ENCODE results near the gene DAB1.

Gene DAB1

GRCh38 chr1:57410508-57410907 lies 13.4 kb downstream of the DAB1 start:
- no peak for DNase-seq

- DNase-seq = no peak
Measured at GRCh38 chr1:57407928-57408327, 15.9 kb downstream of the DAB1 start.

- no peak for DNase-seq
Measured at GRCh38 chr1:57406428-57406970, 17.4 kb downstream of the DAB1 start.

GRCh38 chr1:57404884-57405283 lies 19.0 kb downstream of the DAB1 start:
- DNase-seq = no peak

GRCh38 chr1:57403201-57403600 lies 20.7 kb downstream of the DAB1 start:
- no peak for DNase-seq

DNA sequence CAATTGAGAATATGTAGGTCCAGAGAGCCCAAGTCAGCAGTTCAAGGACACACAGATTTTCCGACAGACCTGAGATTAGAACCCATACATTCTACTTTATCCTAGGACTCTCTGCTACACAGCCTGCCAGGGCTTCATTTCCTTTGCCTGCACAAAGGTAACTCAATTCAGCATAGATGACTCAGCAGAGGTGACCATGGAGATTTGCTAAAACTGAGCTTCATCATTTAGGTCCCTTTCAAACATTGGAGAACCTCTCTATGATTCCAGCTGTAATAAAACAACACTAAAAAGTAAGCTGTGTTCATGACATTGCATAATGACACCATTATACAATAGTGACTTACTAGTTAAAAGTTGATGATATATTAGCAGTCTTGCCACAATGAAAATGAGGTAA lies 22.2 kb downstream of the DAB1 start:
- no peak for DNase-seq

GRCh38 chr1:57400048-57400447 lies 23.8 kb downstream of the DAB1 start:
- DNase-seq = no peak

DNA sequence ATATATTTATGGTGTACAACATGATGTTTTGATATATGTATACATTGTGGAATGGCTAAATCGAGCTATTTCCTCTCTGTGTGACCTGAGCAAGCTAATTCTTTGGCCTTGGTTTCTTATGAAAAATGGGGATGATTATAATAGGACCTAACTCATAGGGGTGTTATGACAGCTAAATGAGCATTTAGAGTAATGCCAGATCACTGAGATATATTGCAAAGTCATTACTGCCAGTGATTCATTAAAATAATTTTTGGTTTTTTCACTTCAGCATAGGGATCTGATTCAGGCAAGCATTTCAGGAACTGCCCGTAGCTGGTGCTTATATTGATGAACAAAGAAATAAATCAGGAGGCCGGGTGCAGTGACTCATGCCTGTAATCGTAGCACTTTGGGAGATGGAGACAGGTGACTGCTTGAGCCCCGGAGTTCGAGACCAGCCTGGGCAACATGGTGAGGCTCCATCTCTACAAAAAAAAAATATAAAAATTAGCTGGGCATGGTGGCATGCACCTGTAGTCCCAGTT lies 30.7 kb downstream of the DAB1 start:
- no peak for DNase-seq

DNA sequence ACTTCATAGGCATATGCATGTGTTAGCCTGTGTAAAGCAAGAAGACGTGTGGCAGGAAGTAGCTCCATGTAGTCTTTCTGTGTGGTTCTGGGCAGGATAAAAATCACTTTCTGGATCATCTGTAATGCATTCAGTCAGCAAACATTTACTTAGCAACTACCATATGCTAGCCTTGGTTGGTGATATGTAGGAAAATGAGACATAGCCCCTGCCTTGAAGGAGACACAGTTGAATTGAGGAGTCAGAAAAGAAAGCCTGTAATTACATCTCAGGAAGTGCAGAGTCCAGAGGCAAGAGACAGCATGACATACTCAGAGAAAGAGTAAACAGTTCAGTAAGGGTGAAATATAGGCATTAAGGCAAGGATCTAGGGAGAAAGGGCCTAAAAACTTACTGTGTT lies 38.5 kb downstream of the DAB1 start:
- no peak for DNase-seq

GRCh38 chr1:57384901-57385300 lies 39.0 kb downstream of the DAB1 start:
- DNase-seq = no peak

- no peak for DNase-seq
Measured at GRCh38 chr1:57384284-57384683, 39.6 kb downstream of the DAB1 start.

GRCh38 chr1:57381871-57382270 lies 42.0 kb downstream of the DAB1 start:
- no peak for DNase-seq

DNA sequence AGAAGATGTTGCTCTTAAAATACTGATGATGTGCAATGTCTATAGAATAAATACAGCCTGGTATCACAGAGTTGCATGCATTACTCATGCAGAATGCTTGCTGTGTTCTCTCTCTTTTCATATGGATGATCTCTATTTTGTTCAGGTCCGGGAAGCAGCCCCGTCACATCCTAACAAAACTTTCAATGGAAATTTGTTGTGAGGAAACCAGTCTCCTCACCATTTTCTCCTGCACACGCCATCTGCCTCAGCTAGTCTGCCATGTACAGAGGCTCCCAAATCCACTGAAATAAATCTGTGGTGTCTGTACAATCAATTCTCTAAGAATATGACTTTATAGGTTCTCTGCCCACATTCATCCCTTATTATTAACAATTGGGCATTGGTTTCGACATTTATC lies 42.4 kb downstream of the DAB1 start:
- DNase-seq = no peak

DNA sequence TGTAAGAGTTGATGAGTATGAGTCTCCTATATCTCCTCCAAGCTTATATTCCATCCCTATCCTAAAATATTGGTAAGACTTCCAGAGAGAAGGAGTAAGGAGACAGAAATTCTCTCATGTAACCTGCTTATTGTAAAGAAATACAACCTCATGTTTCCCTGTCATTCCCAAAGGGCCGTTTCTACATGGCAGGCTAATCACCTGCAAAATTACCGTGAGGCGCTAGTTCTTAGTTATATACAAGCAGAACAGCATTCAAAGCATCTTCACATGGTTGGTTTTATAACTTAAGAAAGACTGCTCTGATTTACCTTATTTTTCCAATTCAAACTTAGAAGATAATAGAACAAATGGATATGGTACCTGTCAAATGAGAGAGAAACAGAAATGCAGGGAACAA lies 42.9 kb downstream of the DAB1 start:
- no peak for DNase-seq

DNA sequence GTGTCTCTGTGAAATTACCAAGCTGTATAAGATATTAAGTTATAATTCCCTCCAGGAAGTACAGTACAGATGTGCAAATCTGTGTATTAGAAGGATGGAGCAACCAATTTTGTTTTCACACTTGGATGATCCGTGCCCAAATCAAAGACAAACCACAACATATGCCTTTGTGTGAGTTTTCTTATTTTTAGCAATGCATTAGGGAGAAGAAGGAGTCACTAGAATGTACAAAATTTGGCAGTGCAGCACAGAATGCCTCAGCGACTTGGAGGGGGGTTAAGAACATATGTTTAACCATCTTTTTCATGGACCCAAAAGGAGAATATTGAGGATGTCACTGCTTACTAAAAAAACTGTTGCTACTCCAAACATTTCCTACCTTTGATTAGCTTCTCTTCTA lies 45.3 kb downstream of the DAB1 start:
- no peak for DNase-seq

DNA sequence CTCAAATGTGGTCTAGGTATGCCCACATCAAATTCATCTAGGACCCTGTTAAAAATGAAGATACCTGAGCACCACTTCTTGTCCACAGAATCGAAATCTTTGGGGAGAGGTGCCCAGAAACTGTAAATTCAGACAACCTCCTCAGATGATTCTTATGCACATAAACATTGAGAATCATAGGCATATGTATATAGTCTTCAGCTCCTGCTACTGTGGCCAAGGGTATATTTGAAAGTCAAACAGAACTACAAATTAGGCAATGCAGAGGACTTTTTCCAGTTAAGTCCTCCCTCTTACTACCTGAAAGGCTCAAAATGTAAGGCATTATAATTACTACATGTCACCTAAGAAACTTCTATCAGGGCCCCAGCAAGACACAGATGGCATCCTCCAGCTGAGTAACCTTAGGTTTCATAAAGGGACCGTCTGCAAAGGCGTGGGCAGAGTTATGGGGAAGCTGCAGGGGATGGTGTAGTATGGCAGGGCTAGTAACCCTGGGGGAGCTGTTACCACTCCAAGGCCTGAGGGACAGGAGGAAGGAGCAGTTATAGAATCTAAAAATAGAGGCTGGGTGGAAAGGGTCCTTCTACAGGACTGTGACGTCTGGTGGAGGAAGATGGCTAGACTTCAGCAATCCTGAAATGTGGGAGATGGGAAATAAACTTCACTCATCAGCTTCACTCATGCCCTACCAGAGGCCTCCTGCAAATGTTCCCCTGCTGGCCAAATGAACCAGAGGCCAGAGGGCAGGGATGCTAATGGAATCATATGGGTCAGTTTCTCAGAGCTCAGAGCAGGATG lies 46.3 kb downstream of the DAB1 start:
- DNase-seq = no peak

- DNase-seq = no peak
Measured at GRCh38 chr1:57376041-57376440, 47.8 kb downstream of the DAB1 start.

DNA sequence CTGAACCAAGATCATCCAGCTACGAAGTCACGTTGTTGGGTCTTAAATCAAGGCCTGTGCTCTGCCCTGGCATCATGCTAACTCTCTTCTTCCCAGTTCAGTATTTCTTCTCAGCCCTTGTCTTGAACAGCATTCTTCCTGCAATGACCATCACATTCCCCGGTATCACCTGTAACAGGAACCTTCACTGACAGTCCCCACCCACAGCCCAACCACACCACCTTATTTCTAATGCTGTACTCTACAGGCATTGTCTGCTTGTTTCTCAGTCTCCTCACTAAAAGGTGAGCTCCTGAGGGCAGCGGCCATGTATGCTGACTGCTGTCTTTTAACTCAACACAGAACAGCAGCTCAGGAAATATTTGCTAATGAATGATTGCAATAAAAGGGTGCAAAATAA lies 54.0 kb downstream of the DAB1 start:
- DNase-seq = no peak

DNA sequence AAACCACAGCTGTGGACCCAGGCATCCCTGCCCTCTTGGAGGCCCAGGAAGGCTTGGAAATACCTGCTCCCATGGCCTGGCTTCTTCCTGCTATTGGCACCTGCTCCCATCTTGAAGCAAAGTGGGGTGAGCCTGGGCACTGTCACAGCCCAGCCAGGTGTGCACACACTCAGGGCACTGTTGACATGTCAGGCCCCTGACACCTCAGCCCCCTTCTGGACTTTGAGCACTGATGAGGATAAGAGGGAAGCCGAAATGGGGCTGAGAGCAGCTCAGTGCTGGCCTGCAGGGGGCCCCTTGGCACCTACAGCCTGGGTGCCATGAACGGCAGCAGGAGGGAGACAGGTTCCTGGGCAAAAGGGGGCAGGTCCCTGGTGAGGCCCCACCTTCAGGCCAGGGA lies 55.9 kb downstream of the DAB1 start:
- no peak for DNase-seq

- DNase-seq = no peak
Measured at GRCh38 chr1:57363643-57364042, 60.2 kb downstream of the DAB1 start.

GRCh38 chr1:57363165-57363564 lies 60.7 kb downstream of the DAB1 start:
- DNase-seq = no peak

- no peak for DNase-seq
Measured at GRCh38 chr1:57362480-57362879, 61.4 kb downstream of the DAB1 start.

GRCh38 chr1:57361516-57361915 lies 62.3 kb downstream of the DAB1 start:
- DNase-seq = no peak

DNA sequence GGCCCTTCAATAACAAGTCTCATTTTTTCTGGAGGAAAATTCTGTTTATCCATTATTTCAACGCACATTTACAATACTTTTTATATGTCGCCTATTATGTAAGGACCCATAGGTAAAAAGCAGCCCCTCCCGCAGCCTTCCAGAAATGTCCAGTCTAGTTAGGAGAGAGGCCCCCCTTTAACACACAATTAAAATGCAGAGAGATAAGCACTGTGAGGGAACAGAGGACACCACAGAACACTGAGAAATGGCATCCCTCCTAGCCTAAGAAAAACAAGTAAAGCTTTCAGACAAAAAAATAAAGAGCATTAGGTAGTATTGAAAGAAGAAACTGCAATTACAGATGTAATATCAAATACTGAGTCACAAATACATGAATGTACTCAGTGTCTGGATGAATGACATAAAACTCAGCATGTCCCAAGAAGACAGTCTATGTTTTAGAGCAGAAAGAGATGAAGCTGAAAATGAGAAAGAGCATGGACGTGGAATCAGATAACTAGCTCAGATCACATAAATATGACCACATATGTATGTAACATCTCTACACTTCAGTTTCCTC lies 62.9 kb downstream of the DAB1 start:
- DNase-seq = no peak
